ENCODE data around the gene CRK.

CRK gene

DNA sequence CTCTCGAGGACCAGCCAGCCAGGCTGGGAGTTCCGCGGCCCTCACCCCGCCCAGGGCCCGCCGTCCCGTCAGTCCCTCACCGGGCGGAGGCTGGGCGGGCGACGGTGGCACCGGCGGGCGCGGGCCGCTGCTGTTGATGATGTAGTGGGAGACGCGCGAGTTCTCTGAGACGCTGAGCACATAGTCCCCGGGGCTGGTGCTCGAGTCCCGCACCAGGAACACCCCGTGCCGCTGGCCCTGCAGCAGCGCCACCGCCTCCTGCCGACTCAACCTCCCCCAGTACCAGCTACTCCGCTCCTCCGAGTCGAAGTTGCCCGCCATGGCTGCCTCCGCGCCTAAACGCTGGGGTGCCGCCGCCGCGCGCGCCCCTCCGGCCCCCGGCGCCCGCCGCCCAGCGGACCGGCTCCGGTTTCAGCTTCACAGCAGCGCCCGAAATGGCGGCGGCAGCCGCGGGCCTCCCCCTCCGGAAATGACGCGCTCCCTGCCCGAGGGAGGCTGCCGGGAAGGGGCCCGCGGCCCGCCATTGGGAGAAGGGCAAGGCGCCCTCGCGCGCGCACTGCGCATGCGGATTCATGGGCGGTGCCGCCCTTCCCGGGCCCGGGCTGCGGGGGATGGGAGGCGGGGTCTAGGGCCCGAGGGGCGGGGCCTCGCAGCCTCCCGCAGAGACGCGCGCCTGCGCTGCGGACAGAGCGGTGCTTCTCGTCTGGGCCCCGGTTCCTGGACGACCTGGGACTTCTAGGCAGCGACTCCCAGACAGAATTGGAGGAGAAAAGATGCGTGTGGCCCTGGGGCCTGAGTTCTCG lies at the start of gene CRK:
CRK (minus strand) TSS at position 436 of the 803 bp plus-strand sequence; CDS start at position 321, 115 bp downstream.
- DNase-seq (ENCODE audit: low read depth, low spot score), result peak; percentile 91

DNA sequence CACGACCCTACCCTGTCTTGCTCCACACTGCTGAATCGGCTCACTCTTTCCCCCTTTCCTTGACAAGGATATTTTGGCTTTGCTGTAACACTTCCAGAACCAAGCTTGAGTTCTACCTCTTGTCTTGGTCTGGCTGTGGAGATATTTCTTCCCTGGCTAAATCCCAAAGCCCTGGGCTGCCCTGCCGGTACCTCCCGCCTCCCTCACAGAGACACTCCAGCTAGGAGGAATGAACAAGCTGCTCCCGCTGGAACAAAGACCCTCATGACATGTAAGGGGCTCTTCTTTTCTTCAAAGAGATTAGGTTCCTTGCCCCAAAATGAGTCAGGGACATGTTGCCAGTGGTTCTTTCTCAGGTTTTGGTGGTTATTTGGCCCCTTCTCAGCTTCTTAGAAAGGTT lies 49.6 kb upstream of the CRK start:
- no peak for DNase-seq (ENCODE audit: low read depth, low spot score)

DNA sequence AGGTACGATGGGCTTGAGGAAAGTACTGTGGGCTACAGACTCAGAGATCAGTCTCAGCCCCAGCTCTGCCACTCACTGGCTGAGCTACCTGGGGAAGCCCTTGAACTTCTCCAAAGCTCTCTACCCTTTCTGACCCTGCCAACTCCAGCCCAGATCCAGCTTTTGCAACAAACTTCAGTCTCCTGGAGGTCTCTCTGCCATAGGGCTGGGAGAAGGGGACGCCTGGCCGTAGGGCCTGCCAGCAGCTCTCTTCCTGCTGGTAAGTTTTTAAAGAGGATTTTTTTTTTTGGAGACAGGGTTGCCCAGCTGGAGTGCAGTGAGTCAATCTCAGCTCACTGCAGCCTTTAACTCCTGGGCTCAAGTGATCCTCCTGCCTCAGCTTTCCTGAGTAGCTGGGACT lies 48.8 kb upstream of the CRK start:
- no peak for DNase-seq (ENCODE audit: low read depth, low spot score)

DNA sequence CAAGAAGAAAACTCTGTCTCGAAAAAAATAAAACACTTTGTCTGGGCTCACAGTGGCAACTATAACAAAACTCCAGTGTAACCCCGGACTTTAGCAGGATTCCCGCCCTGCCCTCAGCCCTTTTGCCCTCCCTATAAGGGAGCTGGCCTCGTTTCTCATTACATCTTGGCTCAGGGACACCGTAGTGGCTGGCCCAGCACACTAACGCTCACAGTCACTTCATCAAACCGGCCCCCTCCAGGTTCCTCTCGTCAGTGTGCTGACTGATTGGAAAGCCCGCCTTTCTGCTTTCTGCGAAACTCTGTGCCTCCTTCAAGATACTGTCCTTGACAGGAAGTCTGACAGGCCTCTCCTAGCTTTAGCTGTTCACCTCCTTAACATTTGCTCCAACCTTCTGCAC lies 47.7 kb upstream of the CRK start:
- no peak for DNase-seq (ENCODE audit: low read depth, low spot score)

DNA sequence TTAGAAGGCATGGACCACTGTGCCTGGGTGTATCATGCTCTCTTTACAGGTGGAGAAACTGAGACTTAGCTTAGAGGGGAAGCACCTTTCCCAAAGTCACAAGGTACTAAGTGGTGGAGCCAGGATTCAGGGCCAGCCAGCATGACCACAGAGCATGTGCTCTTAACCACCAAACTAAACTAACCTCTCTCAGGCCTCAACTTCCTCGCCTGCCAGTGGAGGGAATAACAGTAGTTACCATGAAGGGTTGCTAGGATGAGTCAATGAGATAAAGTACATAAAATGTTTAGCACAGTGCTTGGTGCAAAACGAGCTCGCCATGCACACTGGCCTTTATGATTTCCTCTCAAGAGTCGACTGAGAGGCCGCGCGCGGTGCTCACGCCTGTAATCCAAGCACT lies 42.8 kb upstream of the CRK start:
- DNase-seq (ENCODE audit: low read depth, low spot score), result no peak

DNA sequence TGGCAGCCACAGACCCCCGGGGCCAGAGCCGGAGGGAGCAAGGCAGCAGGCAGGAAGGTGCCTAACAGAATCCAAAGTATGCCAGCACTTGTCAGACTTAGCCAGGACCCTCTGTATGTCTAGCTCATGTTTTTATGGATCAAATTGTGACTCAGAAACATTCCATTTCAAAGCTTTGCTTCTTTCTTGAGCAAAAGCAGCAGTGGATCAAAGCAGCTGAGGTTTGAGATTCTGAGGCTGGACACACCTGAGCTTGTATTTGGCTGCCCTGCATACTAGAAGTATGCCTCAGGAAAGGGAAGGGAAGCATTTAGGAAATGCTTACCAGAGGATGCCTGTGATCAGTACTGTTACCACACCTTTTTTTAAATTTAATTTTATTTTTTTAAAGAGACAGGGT lies 42.2 kb upstream of the CRK start:
- no peak for DNase-seq (ENCODE audit: low read depth, low spot score)

DNA sequence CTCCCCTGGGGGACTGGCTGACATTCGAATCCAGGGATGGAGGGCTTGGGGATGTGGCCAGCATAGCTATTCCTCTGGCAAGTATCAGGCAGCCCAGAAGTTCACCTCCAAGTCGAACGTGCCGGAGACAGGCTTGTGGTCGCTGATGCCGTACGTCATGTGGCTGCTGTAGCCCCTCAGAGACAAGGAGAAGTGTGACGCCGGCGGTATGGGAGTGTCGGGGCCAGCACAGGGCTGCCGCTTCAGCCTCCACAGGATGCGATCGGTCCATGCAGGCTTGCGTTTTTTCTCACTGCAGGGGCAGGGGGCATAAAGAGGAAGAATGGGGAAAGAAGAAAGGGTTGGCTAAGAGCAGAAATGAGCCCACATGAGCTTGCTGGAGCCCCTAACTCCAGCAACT lies 41.8 kb upstream of the CRK start:
- DNase-seq (ENCODE audit: low read depth, low spot score), result no peak

GRCh38 chr17:1496869-1497268 lies 40.8 kb upstream of the CRK start:
- no peak for DNase-seq (ENCODE audit: low read depth, low spot score)

DNA sequence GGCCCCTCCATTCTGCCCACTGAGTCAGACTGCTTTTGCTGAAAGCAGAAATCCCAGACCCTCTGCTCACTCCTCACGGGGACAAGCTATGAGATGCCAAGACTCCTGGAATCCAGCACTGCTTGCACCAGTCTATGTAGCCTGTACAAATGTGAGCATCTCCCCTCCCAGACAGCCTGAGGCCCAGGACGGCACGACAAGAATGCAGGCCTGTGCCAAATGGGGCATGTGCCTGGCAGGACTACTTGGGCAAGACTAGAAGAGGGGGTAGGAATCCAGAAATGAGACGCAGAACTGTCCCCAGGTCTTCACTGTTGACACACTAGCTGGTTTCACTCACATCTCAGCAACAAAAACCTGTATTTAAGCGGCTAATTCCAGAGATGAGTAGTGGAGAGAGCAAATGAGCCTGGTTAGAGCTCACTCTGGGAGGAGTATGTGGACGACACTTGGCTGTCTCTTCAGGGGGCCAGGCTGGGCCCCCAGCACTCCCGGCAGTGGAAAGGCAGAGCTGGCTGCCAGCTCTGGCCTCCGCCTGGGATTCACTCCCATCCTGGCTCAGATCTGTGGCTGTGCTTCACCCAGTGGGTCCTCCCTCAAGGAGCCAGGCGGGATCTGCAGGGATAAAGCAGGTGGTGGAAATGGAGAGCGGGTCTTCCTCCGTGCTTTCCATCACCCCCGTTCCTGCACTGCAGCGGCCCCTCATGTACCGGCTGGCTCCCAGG lies 39.4 kb upstream of the CRK start:
- DNase-seq (ENCODE audit: low read depth, low spot score), result no peak

DNA sequence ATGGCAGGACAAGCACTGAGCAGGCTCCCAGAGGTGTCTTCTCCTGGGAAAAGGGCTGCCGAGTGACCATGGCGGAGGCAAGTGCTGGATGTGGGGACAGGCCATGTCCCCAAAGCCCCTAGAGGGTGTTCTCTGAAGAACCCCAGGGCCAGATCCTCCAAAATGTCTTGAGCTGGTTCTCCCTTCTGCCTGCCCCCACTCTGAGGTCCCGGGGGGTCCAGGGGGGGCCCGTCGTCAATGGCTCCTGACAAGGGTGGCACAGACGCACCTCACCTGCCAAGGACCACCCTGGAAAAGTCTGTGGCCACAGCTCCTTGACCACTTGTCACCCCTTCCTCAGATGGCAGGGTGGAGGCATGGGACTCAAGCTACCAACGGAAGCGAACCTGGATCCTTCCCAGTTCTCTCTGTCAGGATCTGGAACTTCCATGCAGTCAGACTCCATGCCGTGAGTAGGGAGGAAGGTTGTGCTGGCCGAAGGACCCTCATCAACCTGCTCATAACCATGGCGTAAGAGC lies 38.8 kb upstream of the CRK start:
- no peak for DNase-seq (ENCODE audit: low read depth, low spot score)

GRCh38 chr17:1494203-1494602 lies 38.2 kb upstream of the CRK start:
- no peak for DNase-seq (ENCODE audit: low read depth, low spot score)

GRCh38 chr17:1493291-1493980 lies 37.4 kb upstream of the CRK start:
- no peak for DNase-seq (ENCODE audit: low read depth, low spot score)

- no peak for DNase-seq (ENCODE audit: low read depth, low spot score)
Measured at GRCh38 chr17:1492249-1493206, 36.5 kb upstream of the CRK start, which contains the start of gene MYO1C. TSS of gene MYO1C (minus strand) at chr17:1492686. CDS start at chr17:1492487, 199 bp downstream.

GRCh38 chr17:1491443-1492248 lies 35.6 kb upstream of the CRK start:
- DNase-seq (ENCODE audit: low read depth, low spot score), result no peak

DNA sequence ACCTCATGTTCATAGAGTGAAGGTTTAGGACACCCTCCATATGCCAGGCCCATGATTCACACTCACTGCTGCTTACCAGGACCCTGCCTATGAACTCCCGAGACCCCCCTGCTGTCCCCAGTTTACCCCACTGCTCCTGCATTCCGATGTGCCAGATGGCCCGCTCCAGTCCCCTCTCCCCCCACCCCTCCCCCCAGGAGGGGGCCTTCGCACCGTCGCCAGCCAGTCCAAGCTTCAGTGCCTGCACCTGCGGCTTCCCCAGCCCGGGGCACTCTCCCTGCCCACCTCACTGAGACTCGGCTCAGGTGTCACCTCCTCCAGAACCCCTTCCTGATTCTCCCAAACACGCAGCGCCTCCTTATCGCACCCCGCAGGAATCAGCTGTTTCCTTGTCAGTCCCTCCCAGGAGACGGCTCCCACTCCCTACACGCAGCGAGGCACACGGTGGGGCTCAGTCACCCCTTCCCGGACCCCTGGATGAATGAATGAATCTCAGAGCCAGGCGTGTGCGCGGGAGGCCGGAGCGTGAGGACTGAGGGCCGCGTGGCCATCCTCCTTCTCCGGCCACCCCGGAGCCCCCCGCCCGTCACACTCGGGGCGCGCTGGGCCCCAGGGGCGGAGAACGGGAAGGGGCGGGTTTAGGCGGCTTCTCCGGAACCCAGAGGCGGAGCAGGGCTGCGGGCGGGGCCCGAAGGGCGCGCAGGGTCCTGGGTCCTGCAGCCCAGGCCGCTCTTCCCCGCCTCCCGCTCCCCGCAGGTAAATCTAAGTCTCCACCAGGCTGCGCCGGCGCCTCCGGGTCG lies 34.8 kb upstream of the CRK start:
- DNase-seq (ENCODE audit: low read depth, low spot score), result no peak

DNA sequence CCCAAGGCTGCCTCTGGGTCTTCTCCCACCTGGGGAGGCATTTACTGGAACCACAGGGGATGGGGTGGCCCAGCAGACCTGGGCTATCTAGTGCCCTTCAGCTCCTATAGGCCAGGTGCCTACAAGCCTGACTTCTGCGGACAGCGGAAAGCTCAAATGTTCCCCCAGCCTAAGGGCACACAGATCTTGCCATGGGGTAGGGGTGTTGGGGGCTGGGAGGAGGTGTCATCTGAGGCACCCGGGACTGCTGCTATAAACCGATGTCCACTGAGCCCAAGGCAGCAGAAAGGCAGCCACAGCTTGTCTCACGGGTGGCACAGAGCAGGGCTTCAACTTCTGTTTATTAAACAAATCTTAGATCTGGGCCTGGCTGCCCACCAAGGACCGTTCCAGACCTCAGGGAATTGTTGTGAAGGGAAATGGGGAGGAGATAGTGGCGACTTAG lies 32.8 kb upstream of the CRK start:
- no peak for DNase-seq (ENCODE audit: low read depth, low spot score)

DNA sequence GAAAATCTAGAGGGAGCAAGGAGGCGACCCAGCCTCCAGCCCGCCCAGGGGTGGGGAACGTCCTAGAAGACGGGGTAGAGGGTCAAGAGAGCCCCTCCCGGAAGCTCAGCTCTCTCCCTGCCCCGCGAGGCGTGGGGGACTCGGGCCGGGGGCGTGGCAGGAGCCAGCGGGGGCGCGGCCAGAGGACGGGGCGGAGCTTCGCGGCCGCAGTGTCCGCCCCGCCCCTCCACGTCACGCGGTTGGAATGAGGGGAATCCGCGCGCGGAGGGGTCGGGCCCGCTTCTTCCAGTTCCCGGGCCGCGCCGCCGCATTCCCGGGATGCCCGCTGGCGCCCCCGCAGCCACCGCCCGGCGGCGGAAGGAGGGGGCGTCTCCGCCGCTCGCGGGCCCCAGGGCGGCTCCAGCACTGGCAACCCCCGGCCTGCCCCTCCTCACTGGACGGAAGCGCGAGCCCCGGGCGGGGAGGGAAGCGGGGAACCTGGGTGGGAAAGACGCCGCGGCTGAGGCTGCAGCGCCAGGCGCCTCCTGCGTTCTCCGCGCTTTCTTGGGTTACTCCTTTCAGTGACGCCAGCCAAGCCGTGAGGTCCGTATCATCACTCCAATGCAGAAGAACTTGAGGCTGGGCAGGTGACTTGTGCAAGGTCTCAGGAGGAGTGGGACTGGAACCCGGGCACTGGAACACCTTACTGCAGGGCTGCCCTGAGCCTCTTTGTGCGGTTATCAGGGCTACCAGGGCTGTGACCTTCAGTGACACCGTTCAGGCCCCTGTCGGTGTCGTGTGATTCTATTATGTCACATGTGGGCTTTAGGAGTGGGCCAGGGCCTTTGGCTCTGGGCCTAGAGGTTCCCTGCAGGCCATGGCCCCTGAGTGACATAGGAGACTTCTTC lies 32.1 kb upstream of the CRK start:
- DNase-seq (ENCODE audit: low read depth, low spot score), result peak; percentile 26

Data from smooth muscle cell of the brain vasculature (primary cell).